D721Med (cell line): ENCODE data around the gene SYTL3.
A peak's percentile ranks its signal among the peaks of the same experiment; 100 is the strongest.

Experiments used
- DNase-seq: peaks from one replicate; pipeline ENCODE4 v3.0.0; 2011; ENCODE audit warnings: low spot score; ENCODE audit not compliant: insufficient read length
- FAIRE-seq: peaks from 2 replicates; lab custom pipeline; 2011; peaks lifted over from hg19 to GRCh38; lab: Jason Lieb, UNC
- TF ChIP-seq, protein P1 (sequence below): IDR thresholded peaks from 2 replicates; pipeline ENCODE4 v1.5.1; 2012; ENCODE audit warnings: mild to moderate bottlenecking, control low read depth; ENCODE audit not compliant: insufficient read depth; ENCODE audit errors: missing control alignments

SYTL3 gene

GRCh38 chr6:158717341-158718330 is 67.8 kb downstream of the SYTL3 start:
- TF ChIP-seq, protein P1, sequence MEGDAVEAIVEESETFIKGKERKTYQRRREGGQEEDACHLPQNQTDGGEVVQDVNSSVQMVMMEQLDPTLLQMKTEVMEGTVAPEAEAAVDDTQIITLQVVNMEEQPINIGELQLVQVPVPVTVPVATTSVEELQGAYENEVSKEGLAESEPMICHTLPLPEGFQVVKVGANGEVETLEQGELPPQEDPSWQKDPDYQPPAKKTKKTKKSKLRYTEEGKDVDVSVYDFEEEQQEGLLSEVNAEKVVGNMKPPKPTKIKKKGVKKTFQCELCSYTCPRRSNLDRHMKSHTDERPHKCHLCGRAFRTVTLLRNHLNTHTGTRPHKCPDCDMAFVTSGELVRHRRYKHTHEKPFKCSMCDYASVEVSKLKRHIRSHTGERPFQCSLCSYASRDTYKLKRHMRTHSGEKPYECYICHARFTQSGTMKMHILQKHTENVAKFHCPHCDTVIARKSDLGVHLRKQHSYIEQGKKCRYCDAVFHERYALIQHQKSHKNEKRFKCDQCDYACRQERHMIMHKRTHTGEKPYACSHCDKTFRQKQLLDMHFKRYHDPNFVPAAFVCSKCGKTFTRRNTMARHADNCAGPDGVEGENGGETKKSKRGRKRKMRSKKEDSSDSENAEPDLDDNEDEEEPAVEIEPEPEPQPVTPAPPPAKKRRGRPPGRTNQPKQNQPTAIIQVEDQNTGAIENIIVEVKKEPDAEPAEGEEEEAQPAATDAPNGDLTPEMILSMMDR: no peak
- DNase-seq (no peak), FAIRE-seq (no peak)

DNA sequence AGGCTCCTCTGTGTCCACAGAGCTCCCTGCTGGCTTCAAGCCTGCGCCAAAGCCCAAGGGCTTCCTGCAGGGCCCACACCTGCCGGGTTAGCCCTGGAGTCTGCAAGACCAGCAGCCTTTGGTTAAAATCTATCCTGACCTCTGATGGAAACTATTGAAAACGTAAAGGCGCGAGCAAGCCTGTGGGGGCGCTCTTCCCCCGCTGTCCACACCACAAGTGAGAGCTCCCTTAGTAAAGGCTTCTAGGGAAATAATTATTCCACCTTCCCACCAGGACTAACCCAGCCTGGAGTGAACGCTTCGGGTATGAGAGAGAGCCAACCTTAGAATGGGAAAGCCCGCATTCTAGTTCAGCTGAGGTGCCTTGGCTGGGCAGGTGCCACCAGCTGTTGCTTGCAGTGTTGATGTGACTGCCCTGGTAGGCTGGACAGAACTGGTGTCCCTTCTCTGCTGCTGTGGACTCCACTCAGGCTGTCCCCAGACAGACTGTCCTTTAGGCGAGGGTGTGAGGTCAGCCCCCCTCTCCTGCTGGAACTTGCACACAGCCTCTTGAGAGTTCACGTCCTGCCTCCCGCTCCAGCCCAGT is 68.7 kb downstream of the SYTL3 start:
- FAIRE-seq (no peak), DNase-seq (no peak)
- TF ChIP-seq, protein P1: peak; percentile 19

DNA sequence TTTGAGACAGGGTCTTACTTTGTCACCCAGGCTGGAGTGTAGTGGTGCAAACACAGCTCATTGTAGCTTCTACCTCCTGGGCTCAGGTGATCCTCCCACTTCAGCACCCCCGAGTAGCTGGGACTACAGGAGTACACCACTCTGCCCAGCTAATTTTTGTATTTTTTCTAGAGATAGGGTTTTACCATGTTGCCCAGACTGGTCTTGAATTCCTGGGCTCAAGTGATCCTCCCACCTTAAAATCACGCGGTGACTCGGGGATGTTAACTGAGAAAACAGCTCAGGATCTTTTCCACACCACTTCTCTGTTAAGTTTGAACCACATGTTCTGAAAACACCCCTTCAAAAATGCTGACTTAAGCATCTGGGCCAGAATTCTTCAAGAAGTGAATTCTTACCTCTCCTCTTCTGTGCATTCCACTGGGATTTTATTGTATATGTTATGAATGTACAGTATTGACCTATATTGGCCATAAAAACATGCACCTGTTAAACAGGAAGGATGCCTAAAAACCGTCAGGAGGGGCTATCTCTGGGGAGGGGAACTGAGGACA is 72.4 kb downstream of the SYTL3 start:
- no peak for FAIRE-seq
- DNase-seq: no peak
- TF ChIP-seq, protein P1: no peak

DNA sequence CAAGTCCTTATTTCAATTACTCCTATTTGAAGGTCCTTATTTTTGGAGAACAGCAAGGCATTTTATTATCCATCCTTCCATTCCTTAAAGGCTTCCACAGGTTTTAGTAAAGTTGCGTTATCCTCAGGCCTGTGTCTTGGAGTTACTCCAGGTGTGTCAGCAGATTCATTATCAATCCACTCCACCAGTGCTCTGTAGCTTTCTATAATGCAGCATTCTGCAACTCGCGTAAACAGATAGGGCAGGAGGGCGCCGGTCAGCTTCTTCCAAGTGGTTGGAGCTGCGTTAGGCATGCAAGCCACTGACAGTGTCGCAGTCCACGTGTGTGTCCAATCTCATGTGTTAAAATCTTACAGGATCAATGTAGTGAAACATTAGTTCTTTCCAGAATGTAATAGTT is 75.8 kb downstream of the SYTL3 start:
- DNase-seq (no peak), FAIRE-seq (no peak)
- TF ChIP-seq, protein P1: no peak

- DNase-seq (no peak), FAIRE-seq (no peak)
- TF ChIP-seq, protein P1: no peak
Observed at GRCh38 chr6:158729906-158730540, 80.2 kb downstream of the SYTL3 start.

DNA sequence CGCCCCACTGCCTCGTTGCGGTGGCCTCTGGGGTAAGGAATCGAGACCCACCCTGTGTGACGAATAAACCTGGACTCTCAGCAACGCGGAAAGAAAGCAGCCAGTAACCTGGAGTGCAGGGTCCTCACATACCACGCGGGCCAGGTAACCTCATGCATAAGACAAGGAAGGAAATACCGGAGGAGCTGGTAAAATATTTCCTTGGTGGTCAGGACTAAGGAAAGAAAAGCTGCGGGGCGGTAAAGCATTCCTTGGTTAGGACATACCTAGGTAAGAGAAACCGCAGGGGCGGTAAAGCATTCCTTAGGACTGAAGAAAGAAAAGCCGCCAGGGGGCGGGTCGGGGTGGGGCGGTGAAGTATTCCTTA is 80.7 kb downstream of the SYTL3 start:
- DNase-seq (no peak), FAIRE-seq (no peak)
- TF ChIP-seq, protein P1: no peak
